GM18520 (cell line): ENCODE data around the gene TCF7L1.

Experiments used
- ATAC-seq: cut with Tn5 transposase; IDR thresholded peaks from one replicate; pipeline ENCODE4 v1.9.1; 2021; ENCODE audit not compliant: unreplicated experiment

The TCF7L1 gene

DNA sequence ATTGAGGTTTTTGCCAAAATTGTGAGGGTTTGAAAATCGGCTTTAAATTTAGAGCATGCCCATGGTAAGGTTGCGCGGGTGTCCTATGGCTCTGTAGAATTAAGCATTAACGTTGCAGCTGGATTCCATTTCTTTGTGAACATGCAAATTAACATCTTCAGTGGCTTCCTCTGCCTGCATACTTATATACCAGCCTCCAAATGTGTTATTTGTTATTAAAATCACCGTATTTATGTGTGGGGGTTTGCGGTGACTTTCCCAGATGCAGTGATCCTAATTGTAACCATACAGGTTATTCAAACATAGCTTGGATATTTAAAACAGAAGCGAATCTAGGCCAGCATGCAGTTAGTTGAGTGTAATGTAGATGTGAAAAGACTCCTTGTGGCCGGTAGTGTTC lies 114.4 kb downstream of the TCF7L1 start:
- no peak for ATAC-seq

- no peak for ATAC-seq
Observed at GRCh38 chr2:85248773-85249509, 115.7 kb downstream of the TCF7L1 start.

DNA sequence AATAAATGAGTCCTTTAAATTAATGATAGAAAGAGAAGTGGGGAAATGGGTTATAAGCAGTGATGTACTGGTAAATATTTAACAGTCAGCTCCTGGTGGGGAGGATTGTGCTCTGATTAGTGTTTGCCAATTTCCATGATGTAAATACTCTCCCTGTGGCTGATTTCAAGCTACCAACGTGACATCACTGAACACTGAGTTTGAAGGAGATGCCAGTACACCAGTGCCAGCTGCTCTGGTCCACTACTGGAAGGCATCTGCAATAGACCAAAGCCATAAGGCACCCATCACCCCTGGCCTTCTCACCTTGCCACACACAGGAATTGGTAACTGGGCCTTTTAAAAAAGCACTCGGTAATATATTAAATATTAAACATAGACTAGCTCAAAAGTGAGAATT lies 116.9 kb downstream of the TCF7L1 start:
- ATAC-seq, result no peak

- no peak for ATAC-seq
Observed at GRCh38 chr2:85251070-85251616, 118.0 kb downstream of the TCF7L1 start.

GRCh38 chr2:85253890-85254289 lies 120.7 kb downstream of the TCF7L1 start:
- ATAC-seq, result no peak

GRCh38 chr2:85254540-85255300 lies 121.5 kb downstream of the TCF7L1 start:
- no peak for ATAC-seq

GRCh38 chr2:85255456-85255812 lies 122.2 kb downstream of the TCF7L1 start:
- ATAC-seq, result no peak

DNA sequence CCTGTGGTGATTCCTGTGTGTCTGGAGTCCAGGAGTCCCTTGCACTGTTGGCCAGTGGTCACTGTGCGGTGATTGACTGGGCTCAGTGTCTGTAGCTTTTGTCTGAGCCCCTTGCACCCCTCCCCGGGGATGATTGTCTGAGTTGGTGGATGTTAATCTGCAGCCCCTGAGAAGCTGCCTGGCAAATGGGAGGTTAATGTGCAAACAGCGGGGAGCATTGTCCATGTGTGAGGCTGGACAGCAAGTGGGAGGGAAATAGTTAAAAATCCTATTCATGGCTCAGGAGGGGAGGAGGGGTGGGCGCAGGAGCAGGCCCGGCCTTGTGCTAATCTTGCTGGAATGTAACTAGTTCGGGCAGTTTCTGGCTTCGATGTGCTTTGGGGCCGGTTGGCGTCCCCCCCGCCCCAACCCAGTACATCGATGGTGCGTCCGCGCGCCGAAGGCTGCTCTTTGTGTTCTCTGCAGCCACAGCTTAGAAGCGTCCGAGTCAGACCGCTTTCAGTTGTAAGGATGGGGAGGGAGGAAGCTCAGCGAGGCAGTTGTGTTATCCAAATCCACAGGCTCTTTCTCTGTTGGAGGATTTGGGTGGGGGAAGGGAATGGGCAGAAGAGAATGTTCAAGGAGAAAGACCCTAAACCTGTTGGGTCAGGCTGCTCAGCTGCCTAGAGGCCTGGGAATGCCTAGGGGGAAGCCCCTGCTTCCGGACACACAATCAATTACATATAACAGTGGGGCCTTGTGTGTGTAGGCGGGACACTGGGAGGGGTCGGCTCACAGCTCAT lies 122.8 kb downstream of the TCF7L1 start:
- no peak for ATAC-seq

- ATAC-seq, result no peak
Observed at GRCh38 chr2:85257359-85257969, 124.3 kb downstream of the TCF7L1 start.

GRCh38 chr2:85257970-85258605 lies 124.9 kb downstream of the TCF7L1 start:
- ATAC-seq, result no peak

- no peak for ATAC-seq
Observed at GRCh38 chr2:85259101-85259590, 126.0 kb downstream of the TCF7L1 start.

- no peak for ATAC-seq
Observed at GRCh38 chr2:85259879-85260278, 126.7 kb downstream of the TCF7L1 start.

- ATAC-seq, result no peak
Observed at GRCh38 chr2:85263591-85263990, 130.4 kb downstream of the TCF7L1 start.

DNA sequence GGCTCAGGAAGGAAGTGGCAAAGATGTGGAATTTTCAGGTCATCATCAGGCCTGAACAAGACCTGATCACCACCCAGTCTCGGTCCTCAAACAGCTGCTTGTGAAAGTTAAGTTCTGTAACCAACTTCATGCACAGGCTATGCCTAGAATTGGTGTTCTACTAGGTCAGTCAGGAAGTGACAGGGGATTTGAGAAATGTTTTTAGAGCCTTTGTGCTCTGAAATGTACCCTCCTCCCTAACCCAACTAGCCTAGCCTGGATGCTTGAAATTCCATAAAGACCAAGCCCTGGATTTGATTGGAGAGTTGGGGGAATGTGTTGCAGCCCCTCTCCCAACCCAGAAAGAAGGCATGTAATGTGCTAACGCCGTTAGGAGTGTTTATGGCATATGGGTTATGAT lies 131.3 kb downstream of the TCF7L1 start:
- ATAC-seq, result no peak

DNA sequence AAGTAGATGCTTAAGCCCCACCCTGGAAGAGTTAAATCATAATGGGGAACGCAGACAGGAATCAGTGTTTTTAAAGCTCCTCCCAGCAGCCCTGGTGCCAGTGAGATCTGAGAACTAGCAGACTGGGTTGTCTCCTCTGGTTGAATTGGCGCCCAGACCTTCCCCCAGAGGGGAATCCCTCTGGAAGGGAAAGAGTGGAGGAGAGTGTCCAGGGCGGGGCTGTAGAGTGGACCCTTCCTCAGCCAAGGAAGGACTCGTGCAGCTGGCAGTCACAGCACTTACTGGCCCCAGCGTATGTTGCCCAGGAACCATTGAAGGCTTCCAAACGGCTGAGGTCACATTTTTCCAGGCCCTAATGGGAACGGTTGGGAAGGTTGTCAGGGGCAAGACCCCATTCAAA lies 132.1 kb downstream of the TCF7L1 start:
- no peak for ATAC-seq

- no peak for ATAC-seq
Observed at GRCh38 chr2:85266146-85267041, 133.2 kb downstream of the TCF7L1 start.

DNA sequence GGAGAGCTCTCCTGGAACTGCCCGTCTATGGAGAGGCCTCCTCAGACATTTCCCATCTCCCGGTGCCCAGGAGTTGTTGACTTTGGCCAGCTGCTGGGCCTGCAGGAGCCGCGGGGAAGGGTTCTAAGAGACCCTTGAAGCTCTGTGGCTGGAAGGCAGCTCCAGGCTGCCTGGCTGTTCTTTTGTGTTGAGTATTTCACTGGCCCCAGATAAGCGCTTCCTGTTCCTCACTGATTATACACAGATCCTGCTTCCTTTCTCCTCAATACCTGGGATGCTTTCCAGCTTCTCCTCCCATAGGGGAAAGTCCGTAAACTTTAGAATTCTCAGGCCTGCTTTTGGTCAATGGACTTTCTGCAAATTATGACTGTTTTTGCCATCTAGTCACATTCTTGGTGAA lies 136.8 kb downstream of the TCF7L1 start:
- ATAC-seq, result no peak

DNA sequence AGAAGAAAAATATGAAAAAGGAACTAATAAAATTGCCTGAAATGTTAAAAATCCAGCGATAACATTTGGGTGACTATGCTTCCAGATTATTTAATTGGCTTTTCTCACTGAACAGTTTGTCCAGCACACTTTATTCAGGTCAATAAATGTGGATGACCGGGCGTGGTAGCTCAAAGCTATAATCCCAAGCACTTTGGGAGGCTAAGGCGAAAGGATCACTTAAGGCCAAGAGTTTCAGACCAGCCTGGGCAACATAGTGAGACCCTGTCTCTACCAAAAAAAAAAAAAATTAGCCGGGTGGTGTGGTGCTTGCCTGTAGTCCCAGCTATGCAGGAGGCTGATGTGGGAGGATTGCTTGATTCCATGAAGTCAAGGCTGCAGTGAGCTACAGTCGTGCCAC lies 139.2 kb downstream of the TCF7L1 start:
- no peak for ATAC-seq
